GM19324 (cell line): ENCODE data around the gene PAPOLG.

Source experiments
- ATAC-seq: cut with Tn5 transposase; IDR thresholded peaks from one replicate; pipeline ENCODE4 v1.9.1; 2021; ENCODE audit warnings: mild to moderate bottlenecking, moderate library complexity; ENCODE audit not compliant: unreplicated experiment, low FRiP score

PAPOLG gene

DNA sequence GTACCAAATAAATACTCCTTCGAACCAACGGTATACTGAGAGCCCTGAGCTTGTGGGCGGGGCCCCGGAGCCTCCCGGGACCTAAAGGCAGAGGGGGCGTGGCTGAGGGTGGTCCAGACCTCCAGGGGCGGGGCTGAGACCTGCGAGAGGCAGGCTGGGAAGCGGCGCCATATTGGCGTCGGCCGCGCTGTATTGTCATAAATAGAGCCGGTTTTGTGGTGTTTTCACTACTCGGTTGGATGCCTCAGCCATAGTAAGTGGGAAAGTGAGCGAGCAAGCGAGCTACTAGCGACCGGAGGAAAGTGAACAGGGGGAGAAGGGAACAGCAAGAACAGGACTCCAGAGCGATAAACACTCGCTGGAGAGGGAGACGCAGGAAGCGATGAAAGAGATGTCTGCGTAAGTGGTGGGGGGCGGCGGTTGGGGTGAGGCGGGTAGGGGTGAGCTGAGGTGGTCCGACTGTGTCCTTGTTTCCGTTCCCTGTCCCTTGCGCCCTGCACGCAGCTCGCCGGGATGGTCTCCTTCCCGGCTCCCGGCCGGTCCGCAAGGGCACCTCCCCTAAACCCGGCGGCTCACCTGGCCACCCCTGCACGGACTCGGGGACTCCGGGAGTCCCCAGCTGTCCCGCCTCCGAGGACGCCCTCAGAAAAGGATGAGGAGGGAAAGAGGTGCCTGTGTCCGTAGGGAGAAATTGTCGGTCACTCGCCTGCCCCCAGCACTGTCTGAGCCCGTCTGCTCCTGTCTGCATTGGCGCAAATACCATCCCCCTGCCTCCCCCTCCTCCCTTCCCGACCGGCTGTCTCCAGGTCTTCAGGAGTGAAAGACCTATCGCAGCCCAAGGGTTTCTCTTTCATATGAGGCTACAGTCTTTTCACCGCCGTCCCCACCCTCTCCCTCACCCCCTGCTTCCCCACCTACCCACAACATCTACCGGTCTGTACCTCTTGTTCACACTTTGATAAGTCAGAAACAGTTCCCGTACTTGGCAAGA lies at the start of gene PAPOLG:
Gene PAPOLG (plus strand): TSS at position 172 of the 991 bp plus-strand sequence. CDS start 211 bp downstream, at position 383.
- ATAC-seq: peak; percentile 99

DNA sequence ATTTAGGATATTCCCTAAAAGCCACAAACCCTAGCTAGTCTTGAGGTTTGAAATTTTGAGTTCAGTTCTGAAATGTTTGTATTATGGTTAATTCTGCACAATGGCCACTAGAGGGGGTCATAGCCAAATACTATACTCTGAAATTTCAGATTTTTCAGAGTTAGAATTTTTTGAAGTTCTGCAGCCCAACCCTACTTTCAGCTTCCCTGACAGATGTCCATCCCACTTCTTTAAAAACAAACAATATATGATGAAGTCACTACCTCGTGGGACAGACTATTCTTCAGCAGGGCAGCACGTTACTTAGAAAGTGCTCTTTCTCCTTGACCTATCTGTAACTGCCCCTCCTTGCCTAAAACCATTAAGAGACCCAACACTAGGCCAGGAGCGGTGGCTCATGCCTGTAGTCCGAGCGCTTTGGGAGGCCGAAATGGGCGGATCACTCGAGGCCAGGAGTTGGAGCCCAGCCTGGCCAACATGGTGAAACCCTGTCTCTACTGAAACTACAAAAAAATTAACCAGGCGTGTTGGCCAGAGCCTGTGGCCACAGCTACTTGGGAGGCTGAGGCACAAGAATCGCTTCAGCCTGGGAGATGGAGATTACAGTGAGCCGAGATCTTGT lies 48.2 kb upstream of the PAPOLG start:
- no peak for ATAC-seq

DNA sequence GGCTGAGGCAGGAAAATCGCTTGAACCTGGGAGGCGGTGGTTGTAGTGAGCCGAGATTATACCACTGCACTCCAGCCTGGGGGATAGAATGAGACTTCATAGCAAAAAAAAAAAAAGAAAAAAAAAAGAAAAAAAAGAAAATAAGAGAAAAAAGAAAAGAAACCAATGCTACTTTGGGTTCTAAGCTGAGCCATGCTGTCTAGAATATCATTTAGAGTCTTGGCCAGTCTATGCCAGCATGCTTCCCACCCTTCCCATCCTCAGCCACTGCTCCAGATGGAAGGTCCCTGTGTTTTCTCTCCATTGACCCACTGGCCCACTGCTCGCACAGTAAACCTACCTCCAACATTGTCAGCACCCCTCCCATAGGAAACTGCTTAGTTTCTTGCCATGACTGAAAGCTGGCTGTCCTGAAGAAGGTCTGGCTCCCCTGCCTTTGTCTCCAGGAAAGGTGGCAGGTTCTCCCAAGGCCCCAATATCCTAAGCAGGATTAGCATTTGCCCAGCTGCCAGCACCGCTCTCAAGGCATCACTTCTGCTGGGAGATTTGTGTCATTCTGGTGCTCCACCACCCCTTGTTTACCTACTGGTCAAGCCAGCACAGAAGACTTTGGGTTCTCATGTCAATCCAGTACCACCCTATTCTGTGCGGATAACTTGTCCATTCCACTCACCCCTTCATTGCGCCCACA lies 47.3 kb upstream of the PAPOLG start:
- no peak for ATAC-seq

DNA sequence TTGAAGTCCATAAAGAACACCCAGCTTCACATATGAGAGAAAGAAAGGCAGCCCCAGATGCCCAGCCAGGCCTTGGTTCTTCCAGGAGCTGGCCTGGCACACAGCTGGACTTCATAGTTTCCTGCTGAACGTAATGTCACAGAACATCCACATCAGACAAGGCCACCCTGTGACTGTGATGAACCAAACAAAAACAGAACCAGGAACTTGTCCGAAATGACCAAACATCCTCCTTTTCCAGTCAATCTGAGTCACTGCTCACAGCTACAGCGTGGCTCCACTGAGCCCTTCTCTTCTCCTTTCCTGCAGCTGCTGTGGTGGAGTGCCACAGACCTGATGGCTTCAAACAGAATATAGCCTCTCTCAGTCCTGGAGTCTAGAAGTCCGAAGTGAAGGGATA lies 45.4 kb upstream of the PAPOLG start:
- no peak for ATAC-seq

DNA sequence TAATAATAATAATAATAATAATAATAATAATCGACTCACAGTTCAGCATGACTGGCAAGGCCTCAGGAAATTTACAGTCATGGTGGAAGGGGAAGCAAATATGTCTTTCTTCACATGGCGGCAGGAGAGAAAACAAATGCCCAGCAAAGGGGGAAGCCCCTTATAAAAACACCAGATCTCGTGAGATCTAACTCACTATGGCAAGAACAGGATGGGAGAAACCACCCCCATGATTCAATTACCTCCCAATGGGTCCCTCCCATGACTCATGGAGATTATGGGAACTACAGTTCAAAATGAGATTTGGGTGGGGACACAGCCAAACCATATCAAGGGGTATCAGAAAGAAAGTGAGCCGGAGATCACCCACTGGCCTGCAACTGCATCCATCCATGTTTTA lies 40.5 kb upstream of the PAPOLG start:
- no peak for ATAC-seq

DNA sequence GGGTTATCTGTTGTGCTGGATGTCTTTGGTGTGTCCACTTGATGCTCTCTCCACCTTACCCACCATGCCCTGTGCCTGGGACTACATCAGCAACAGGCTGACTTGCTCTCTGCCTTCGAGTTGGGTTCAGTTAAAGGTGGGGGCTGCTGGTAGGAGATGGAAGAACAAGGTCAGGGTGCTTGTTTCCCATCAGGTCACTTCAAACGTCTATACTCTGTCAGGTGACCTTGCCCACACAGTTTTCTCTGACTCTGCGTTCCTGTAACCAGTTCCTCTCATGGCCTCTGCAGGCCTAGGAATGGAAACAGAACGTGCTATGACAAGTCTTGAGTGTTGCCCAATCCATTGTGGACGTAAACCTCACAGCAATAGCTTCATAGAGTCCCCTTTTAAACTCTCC lies 38.4 kb upstream of the PAPOLG start:
- no peak for ATAC-seq

DNA sequence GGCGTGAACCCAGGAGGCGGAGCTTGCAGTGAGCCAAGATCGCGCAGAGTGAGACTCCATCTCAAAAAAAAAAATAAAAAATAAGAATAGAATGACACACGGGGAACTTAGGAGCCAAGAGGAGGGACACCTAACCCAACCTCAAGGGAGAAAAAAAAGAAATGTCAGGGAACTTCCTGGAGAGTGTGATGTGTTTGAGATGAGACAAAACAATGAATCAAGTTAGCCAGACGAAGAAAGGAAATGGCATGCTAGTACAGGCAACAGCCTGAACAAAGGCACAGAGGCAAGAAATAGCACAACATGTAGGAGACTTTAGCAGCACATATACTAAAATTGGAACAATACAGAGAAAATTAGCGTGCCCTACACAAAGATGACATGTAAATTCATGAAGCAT lies 36.7 kb upstream of the PAPOLG start:
- ATAC-seq: no peak

DNA sequence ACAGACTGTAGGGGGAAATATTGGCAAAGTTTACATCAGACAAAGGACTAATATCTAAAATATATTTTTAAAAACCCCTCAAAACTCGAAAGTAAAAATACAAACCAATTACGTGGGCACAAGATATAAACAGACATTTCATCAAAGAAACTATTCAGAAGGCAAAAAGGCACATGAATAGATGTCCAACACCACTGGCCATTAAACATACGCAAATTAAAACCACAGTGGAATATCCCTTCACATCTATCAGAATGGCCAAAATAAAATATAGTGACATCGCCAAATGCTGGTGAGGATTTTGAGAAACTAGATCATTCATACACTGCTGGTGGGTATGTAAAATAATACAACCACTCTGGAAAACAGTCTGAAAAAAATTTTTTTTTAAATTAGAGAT lies 30.6 kb upstream of the PAPOLG start:
- ATAC-seq: no peak

DNA sequence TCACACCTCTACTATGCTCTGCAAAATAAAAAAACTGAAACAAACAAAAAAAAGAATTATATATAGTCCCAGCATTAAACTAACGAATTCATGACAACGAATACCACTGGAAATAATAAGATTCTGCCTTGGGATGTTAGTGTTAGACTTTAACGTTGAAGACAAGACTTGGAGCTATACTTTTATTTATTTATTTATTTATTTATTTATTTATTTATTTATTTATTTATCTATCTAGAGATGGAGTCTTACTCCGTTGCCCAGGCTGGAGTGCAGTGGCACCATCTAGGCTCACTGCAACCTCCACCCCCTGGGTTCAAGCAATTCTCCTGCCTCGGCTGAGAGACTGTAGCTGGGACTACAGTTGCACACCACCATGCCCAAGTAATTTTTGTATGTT lies 27.2 kb upstream of the PAPOLG start:
- ATAC-seq: no peak

DNA sequence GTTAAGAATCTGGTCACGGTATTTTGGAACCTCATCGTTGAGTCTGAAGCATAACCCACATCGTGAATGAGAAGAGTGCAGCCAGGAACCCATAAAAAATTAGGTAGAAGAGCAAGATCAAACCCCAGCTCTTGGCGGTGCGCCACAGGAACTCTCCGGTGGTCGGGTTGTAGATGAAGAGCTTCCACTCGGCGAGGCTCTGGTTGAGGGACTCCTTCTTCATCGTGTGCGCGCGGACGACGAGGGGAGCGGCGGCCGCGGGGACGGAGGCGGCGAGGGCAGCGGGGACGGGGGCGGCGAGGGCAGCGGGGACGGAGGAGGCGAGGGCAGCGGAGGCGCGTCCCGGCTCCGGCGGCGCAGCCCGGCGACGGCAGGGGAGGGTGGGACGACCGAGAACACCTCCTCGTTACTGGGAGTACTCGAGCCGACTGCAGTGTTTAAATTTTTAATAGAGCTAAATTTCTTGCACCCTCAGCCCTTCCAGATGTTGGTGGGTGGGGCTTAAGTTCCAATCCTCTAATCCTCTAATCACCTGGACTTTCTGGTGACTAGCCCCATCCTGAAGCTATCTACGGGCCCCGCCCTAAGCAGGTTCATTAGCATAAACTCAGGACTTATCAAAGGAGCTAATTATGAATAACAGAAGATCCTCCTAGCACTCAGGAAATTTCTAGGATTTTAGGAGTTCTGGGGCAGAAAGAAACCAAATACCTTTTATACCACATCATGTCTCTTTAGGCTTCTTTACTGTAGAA lies 20.4 kb upstream of the PAPOLG start:
- no peak for ATAC-seq

DNA sequence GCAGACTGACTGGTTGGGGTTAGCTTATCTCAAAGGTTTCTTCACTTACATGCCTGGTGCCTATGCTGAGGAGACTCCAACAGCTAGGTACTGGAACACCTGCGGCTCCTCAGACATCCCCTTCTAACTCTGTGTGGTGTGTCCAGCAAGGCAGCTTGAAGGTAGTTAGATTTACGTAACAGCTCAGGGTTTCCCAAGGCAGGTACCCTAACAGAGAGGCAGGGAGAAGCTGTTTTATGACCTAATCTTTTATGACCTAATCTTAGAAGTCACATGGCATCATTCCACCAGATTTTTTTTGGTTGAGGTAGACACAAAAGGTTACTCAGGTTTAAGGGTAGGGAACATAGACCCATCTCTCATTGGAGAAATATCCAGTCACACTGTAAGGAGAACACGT lies 17.4 kb upstream of the PAPOLG start:
- no peak for ATAC-seq

DNA sequence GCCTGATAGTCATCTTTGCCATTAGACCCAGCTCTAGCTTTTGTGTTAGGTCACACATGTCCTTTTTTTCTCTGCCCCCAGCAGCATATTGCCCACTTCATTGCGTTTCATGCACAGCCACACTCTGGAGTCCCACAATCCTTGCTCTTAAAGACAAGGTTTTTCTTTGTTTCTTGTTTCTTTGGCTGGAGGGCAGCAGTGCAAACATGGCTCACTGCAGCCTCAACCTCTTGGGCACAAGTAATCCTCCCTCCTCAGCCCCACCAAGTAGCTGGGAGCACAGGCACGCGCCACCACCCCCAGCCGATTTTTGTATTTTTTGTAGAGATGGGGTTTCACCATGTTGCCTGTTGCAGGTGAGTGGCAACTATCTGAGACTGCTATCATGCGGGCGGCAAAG lies 16.9 kb upstream of the PAPOLG start:
- ATAC-seq: no peak

DNA sequence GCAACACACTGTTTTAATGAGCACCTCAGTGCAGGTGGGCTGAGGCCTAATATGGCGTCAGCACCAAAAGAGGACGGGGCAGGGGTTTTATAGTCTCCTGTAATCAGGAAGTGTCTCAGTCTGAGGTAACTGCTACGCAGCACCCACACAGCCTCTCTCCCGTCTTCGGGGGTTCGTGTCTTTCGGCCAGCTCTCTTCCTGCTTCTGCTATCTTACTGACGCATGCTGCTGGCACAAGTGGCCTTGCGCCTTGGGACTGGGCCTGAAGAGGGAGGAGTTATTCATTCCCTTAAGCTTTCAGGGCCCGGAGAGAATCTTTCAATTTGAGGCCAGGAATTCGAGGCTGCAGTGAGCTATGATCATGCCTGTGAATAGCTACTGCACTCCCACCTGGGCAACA lies 14.5 kb upstream of the PAPOLG start:
- ATAC-seq: no peak

DNA sequence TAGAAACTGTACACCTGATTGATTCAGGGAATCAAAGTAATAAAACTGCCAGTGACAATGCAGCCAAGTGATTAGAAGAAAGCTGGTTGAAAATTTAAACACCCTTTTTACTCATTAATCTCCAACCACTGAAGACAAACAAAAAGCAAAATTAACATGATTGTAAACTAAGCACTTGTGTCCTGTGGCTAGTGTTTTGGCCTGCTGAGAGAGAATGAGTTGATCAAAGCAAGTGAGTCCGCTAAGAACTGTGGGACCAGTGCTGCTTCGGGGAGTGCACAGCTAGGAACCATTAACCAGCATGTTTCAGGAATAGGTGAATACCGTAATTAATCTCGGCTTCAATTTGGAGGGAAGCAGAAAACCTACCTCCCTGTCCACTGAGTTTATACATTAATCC lies 13.6 kb upstream of the PAPOLG start:
- ATAC-seq: no peak

DNA sequence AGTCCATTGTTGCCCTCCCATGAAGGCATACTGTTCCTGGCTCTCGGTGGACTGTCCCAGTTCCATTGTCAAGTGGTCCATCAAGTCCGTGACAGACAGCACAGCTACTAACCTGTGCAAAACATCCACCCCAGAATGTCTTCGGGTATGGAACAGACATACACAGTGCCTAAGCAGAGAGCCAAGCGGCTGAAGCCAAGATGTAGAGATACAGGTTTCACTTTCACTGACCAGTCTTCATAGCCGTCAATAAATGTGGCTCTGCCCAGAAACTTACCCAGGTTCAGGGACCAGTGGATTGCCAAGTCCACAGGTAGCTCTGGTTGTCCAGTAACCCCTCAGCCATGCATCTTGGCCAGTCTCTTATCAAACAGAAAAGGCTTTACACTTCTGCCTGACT lies 10.7 kb upstream of the PAPOLG start:
- ATAC-seq: no peak

DNA sequence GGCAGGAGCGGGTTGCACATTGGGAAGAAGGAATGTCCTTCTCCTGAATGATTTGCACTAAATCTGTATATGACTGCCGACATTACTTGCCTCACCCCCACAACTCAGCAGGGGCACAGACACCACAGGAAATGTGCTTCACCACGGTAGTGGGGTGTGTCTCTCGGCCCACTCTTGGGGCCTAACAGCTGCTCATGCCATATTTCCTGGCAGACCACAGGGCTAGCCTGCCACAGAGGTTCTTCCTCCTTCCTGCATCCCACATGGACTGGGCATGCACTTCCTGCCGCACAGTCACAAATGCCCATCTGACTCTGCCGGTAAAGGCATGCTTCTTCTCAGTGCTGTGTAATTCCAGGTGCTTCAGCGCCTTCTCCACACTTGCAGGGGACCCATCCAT lies 10.3 kb upstream of the PAPOLG start:
- ATAC-seq: no peak

DNA sequence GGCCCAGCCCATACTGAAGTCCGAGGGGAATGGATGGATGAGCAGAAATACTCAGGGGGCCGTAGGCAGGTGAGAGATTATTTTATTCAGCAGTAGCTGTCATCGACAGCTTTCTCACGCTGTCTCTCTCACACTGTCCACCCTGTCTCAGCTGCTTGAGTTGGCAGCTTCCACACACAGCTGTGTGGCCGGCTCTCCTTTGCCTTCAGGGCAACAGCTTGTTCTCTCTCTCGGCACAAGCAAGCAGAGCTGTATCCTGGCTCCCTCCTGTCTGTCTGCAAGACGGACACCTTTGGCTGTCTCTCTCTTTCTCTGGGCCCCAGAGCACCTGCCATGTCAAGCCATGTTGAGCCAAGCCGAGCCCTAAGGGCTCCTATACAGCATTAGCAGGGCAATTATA lies 9.8 kb upstream of the PAPOLG start:
- ATAC-seq: no peak

DNA sequence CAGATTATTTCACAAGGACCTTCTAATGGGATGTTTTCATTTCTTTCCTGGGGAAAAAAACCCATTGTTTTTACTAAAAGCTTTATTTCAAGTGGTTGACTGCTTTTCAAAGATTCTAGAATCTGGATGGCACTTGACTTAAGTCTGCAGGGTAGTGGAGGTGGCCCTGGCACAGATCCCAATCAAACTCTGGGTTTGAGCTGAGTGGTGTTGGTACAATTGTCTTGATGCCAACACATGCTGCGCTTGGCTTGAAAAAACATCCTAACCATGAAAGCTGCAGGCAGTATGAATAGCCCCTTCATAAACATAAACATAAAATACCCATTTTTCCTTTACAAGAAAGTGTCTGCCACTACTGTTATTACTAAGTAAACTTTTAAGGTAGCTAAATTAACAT lies 3.6 kb downstream of the PAPOLG start:
- ATAC-seq: no peak

DNA sequence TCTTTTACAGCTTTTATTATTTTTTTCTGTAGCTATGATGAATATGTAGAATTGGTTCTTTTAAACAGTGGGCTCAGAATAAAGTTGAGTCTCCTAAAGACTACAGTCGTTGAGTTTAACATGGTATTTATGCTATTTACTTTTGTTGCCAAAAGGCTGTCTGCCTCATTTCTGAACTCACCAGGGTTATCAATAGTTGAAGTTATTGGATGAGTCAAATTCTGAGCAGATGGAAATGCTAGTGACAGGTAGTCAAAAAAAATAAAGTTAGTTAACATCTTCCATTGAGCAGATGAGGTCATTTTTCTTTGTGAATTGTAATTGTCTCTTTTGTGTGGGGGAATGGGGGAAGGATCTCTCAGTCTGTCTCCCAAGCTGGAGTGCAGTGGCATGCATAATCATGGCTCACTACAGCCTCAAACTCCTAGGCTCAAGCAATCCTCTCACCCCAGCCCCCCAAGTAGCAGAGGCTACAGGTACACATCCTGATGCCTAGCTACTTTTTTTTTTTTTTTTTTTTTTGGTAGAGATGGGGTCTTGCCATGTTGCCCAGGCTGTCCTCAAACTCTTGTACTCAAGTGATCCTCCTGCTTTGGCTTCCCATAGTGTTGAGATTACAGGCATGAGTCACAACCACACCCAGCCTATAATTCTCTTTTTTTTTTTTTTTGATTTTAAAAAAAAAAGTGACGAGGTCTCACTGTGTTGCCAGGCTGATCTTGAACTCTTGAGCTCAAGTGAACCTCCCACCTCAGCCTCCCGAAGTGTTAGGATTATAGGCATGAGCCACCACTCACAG lies 8.9 kb downstream of the PAPOLG start:
- ATAC-seq: no peak

DNA sequence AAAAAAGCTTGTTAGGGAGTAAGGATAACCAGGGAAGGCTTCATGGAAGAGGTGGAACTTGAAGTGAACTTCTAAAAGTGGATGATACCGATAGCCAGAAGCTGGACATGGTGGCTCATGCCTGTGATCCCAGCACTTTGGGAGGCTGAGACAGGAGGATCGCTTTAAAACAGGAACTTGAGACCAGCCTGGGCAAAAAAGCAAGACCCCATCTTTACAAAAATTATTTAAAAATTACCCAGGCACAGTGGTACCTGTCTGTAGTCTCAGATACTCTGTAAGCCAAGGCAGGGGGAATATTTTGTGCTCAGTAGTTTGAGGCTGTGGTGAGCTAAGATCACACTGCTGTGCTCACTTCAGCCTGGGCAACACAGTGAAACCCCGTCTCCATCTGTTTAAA lies 10.2 kb downstream of the PAPOLG start:
- ATAC-seq: no peak
